ENCODE data around the gene TPST2.
A peak's percentile ranks its signal among the peaks of the same experiment; 100 is the strongest.

The TPST2 gene

GRCh38 chr22:26581026-26581425 lies 8.9 kb downstream of the TPST2 start:
- Histone ChIP-seq H4K20me1 (peaks cover 9 to 99% (median 31%) of the 10 kb centered on the region in 11 experiments; a peak in 18 of 22 replicates), H3K4me1 (peaks cover 78 to 99% (median 87%) of the 10 kb centered on the region in 10 experiments), H3K36me3 (peaks cover 14 to 52% (median 22%) of the 10 kb centered on the region in 11 experiments), H3K9ac (peak overlapping the region in 1 of 11 experiments; percentile 29; a peak in 1 of 22 replicates), H3K27ac (peak overlapping the region in 5 of 11 experiments; percentile 7 to 89 (median 71); a peak in 4 of 22 replicates), H3K4me3 (no peak overlapping the region), H3K4me2 (peak overlapping the region in 10 of 11 experiments; percentile 80 to 95 (median 86); a peak in 15 of 22 replicates), H3K9me3 (replicated peaks in 1 of 11) (no peaks in the 10 kb centered on the region), H3K27me3 (no peaks in the 10 kb centered on the region)
- TF ChIP-seq Cebpa-rat (IDR thresholded peaks at IDR 0.05) = no peak

DNA sequence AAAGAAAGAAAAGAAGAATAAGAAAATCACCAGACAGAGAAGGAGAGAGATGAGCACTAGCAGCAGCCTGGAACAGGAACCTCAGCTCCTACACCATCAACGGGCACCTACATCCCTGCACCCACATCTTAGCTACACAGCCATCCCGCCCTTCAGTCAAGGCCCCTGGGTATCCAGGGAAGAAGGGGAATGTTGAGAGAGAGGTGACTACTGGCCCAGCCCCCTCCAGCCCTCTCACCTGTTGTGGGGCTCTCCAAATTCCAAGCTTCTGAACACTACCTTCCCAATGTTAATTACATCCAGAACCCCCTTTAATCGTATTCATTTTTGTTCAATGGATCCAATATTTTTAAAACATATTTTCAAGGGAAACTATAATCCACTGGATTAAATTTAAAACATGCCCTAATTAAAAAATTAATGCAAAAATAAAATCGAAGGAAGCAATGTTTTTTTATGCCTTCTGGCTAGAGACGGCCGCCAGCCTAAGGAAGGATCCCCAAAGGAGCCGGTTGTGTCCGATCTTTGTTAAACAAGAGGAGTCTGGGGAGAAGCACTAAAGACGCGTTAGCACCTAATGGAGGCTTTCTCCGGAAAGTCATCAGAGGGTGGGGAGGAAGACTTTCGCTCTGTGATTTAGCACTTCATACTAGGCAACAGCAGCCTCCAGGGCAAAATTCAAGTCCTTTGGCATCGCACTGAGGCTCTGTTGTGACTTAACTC lies 9.5 kb downstream of the TPST2 start:
- H3K4me2 ChIP-seq = peak overlapping the region; percentile 64 to 95 (median 85)
- H3K27ac ChIP-seq = peak overlapping the region in 8 of 11 experiments; percentile 44 to 89 (median 70); a peak in 15 of 22 replicates
- TF ChIP-seq Cebpa-rat (IDR thresholded peaks at IDR 0.05) = no peak
- H3K4me1 ChIP-seq = peaks cover 78 to 99% (median 87%) of the 10 kb centered on the region in 10 experiments
- peaks cover 14 to 52% (median 22%) of the 10 kb centered on the region in 11 experiments for H3K36me3 ChIP-seq
- peak overlapping the region in 3 of 10 experiments; percentile 19 to 40 (median 30); a peak in 3 of 20 replicates for H3K4me3 ChIP-seq
- H3K9me3 ChIP-seq (replicated peaks in 1 of 11) = no peaks in the 10 kb centered on the region
- H3K9ac ChIP-seq = peak overlapping the region in 7 of 11 experiments; percentile 35 to 63 (median 60); a peak in 9 of 22 replicates
- H4K20me1 ChIP-seq = peaks cover 8 to 99% (median 27%) of the 10 kb centered on the region in 11 experiments; a peak in 18 of 22 replicates
- no peaks in the 10 kb centered on the region for H3K27me3 ChIP-seq

GRCh38 chr22:26579331-26579886 lies 10.5 kb downstream of the TPST2 start:
- peak overlapping the region in 9 of 10 experiments; percentile 20 to 47 (median 30); a peak in 9 of 20 replicates for H3K4me3 ChIP-seq

DNA sequence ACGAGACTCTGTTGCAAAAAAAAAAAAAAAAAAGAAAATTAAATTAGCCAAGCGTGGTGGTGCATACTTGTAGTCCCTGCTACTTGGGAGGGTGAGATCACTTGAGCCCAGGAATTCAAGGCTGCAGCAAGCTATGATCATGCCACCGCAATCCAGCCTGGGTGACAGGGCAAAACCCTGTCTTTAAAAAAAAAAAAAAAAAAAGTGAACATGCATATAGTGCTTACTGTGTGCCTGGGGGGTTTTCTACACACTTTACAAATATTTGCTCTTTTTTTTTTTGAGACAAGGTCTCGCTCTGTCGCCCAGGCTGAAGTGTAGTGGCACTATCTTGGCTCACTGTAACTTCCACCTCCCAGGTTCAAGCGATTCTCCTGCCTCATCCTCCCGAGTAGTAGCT lies 12.9 kb downstream of the TPST2 start:
- H3K4me3 ChIP-seq = no peak overlapping the region
- peaks cover 91 to 100% (median 96%) of the 10 kb centered on the region in 10 experiments for H3K4me1 ChIP-seq
- 0 out of 22 replicates have a peak overlapping the region, but pooled peaks of 1 of the 11 experiments have one; percentile 37 for H3K9ac ChIP-seq
- peaks cover 8 to 34% (median 10%) of the 10 kb centered on the region in 11 experiments for H3K36me3 ChIP-seq
- H3K27ac ChIP-seq = peak overlapping the region in 4 of 11 experiments; percentile 24 to 89 (median 56); a peak in 4 of 22 replicates
- no peaks in the 10 kb centered on the region for H3K27me3 ChIP-seq
- no peaks in the 10 kb centered on the region for H3K9me3 ChIP-seq (replicated peaks in 1 of 11)
- peak overlapping the region; percentile 81 to 96 (median 88) for H3K4me2 ChIP-seq
- H4K20me1 ChIP-seq = peaks cover 0 to 80% (median 11%) of the 10 kb centered on the region in 11 experiments; a peak in 10 of 22 replicates
- TF ChIP-seq Cebpa-rat (IDR thresholded peaks at IDR 0.05) = no peak

More at GRCh38 chr22:26579331-26579886, 10.5 kb downstream of the TPST2 start:
- H3K36me3 ChIP-seq = peaks cover 14 to 50% (median 22%) of the 10 kb centered on the region in 11 experiments
- H4K20me1 ChIP-seq = peaks cover 0 to 96% (median 22%) of the 10 kb centered on the region in 11 experiments; a peak in 15 of 22 replicates
- peaks cover 78 to 99% (median 87%) of the 10 kb centered on the region in 10 experiments for H3K4me1 ChIP-seq
- peak overlapping the region; percentile 33 to 63 (median 59); a peak in 17 of 22 replicates for H3K9ac ChIP-seq
- H3K9me3 ChIP-seq (replicated peaks in 1 of 11) = no peaks in the 10 kb centered on the region
- peak overlapping the region; percentile 64 to 95 (median 85) for H3K4me2 ChIP-seq
- no peak for TF ChIP-seq Cebpa-rat (IDR thresholded peaks at IDR 0.05)
- H3K27me3 ChIP-seq = no peaks in the 10 kb centered on the region
- peak overlapping the region in 10 of 11 experiments; percentile 32 to 89 (median 67); a peak in 19 of 22 replicates for H3K27ac ChIP-seq

DNA sequence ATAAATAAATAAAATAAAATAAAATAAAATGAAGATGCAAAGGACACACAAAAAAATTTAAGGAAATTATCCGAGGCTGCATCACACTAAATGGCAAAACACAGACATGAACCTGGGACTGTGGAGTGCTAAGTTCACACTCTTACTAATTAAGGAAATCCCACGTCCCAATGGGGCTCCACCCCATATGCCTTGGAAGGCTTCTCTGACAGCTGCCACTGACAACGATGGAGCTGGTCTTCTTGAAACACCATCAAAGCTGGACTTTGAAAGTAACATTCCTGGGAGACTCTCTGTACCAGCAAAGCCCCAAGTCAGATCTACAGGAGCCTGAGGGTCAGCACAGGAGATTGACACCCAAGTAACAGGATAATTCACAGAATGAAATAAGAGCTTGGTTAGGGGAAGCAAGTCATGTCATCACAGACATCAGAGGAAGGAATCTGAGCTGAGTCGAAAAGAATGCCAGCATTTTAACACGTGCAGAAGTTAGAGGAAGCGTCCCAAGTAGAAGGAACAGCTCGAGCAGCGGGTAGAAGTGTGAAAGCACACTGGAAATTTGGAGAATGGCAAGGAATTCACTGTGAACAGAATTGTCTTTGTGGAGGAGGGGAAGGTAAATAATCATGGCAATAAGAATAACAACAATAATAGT lies 13.8 kb downstream of the TPST2 start:
- Histone ChIP-seq H3K27ac (peak overlapping the region in 10 of 11 experiments; percentile 31 to 89 (median 53); a peak in 18 of 22 replicates), H3K27me3 (no peaks in the 10 kb centered on the region), H3K4me3 (no peak overlapping the region), H3K9ac (peak overlapping the region in 7 of 11 experiments; percentile 1 to 57 (median 46); a peak in 12 of 22 replicates), H3K4me1 (peaks cover 96 to 100% (median 100%) of the 10 kb centered on the region in 10 experiments), H3K36me3 (peaks cover 0 to 34% (median 2%) of the 10 kb centered on the region in 11 experiments; a peak in 12 of 22 replicates), H3K9me3 (replicated peaks in 1 of 11) (no peaks in the 10 kb centered on the region), H3K4me2 (peak overlapping the region; percentile 81 to 96 (median 88)), H4K20me1 (peaks cover 0 to 80% (median 11%) of the 10 kb centered on the region in 11 experiments; a peak in 10 of 22 replicates)
- no peak for TF ChIP-seq Cebpa-rat (IDR thresholded peaks at IDR 0.05)

GRCh38 chr22:26574001-26574723 lies 15.8 kb downstream of the TPST2 start:
- Histone ChIP-seq H3K9ac (peak overlapping the region; percentile 52 to 79 (median 76); a peak in 21 of 22 replicates), H3K4me3 (peak overlapping the region in 1 of 10 experiments; percentile 1; a peak in 1 of 20 replicates), H3K27me3 (no peaks in the 10 kb centered on the region), H3K27ac (peak overlapping the region; percentile 83 to 89 (median 86)), H3K36me3 (peaks cover 0 to 36% (median 0%) of the 10 kb centered on the region in 11 experiments; a peak in 6 of 22 replicates), H4K20me1 (peaks cover 0 to 75% (median 4%) of the 10 kb centered on the region in 11 experiments; a peak in 8 of 22 replicates), H3K4me1 (peaks cover 93 to 100% (median 98%) of the 10 kb centered on the region in 10 experiments), H3K9me3 (replicated peaks in 1 of 11) (no peaks in the 10 kb centered on the region), H3K4me2 (peak overlapping the region; percentile 81 to 96 (median 88))
- no peak for TF ChIP-seq Cebpa-rat (IDR thresholded peaks at IDR 0.05)

- Histone ChIP-seq H3K4me2 (peak overlapping the region; percentile 81 to 96 (median 88)), H4K20me1 (peaks cover 0 to 71% (median 2%) of the 10 kb centered on the region in 11 experiments; a peak in 8 of 22 replicates), H3K4me1 (peaks cover 93 to 100% (median 98%) of the 10 kb centered on the region in 10 experiments), H3K36me3 (peaks cover 0 to 28% (median 2%) of the 10 kb centered on the region in 11 experiments; a peak in 6 of 22 replicates), H3K9ac (peak overlapping the region; percentile 67 to 79 (median 76); a peak in 21 of 22 replicates), H3K27ac (peak overlapping the region; percentile 83 to 89 (median 86)), H3K27me3 (no peaks in the 10 kb centered on the region), H3K4me3 (peak overlapping the region in 9 of 10 experiments; percentile 12 to 58 (median 29); a peak in 11 of 20 replicates), H3K9me3 (replicated peaks in 1 of 11) (no peaks in the 10 kb centered on the region)
- TF ChIP-seq Cebpa-rat (IDR thresholded peaks at IDR 0.05) = peak; percentile 56 to 86 (median 81); a peak in 20 of 22 replicates
Measured at GRCh38 chr22:26573026-26573662, 16.8 kb downstream of the TPST2 start.

All from BLaER1 treated with 17β-estradiol and CSF1 and Interleukin-3, amounts not matched to agents 10 nM and 100 nM (cell line).